ENCODE measurements around the gene RFPL1.

GRCh38 chr22:29426476-29426875, 11.9 kb upstream of the RFPL1 start:
- TF ChIP-seq, protein P1, sequence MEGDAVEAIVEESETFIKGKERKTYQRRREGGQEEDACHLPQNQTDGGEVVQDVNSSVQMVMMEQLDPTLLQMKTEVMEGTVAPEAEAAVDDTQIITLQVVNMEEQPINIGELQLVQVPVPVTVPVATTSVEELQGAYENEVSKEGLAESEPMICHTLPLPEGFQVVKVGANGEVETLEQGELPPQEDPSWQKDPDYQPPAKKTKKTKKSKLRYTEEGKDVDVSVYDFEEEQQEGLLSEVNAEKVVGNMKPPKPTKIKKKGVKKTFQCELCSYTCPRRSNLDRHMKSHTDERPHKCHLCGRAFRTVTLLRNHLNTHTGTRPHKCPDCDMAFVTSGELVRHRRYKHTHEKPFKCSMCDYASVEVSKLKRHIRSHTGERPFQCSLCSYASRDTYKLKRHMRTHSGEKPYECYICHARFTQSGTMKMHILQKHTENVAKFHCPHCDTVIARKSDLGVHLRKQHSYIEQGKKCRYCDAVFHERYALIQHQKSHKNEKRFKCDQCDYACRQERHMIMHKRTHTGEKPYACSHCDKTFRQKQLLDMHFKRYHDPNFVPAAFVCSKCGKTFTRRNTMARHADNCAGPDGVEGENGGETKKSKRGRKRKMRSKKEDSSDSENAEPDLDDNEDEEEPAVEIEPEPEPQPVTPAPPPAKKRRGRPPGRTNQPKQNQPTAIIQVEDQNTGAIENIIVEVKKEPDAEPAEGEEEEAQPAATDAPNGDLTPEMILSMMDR (IDR thresholded peaks at IDR 0.05; ENCODE audit: insufficient read depth, low read length, poor library complexity, severe bottlenecking) = no peak
- no peak for TF ChIP-seq EZH2phosphoT487 (conservative IDR thresholded peaks at IDR 0.05; ENCODE audit: low read length)
